ENCODE data around the gene FIBCD1. TPM values are rescaled to one million over a fixed set of nuclear protein-coding genes. Genes with fewer than 3 reads are reported as not detected.

FIBCD1 gene
- total RNA-seq, 4 donors from 2014 or later, result not detected

DNA sequence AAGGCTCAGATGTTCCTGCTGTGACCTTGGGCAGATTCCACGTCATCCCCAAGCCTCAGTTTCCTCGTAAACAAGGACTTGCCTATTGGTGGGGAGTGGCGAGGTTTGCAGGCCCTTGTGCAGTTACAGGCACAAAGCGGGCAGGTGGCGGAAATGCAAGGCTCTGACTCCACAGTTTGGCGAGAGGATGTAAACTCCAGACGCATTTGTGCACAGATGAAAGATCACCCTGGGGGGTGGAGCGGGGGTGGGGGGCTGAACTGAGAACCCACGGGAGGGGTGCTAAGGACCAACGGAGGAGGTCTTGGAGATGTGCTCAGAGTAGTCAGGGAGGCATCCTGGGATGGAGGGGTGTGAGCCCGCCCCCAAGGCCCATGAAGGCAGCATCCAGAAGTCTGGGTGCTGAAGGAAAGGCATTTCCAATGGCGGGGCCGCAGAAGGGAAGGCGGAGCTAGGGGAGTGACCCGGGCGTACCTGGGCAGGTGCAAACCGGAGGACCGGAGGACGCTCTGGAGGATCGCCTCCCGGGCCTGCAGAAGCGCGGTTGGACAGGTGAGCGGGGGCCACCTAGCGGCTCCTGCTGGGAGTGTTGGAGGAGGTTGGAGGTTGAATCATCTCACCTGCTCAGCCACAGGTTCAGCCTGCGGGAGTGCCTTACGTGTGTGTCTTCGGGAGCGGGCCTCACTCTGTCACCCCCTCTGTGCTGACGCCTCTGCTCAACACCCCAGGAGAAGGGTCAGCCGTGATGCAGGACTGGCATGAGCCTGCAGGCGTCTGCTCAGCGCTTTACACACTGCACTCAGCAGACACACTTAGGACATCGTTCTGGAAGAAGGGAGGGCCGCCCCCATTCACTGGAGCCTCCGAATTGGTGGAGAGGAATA, 1.9 kb upstream of the FIBCD1 start:
- H3K4me1 ChIP-seq, result peaks cover 30% of the 10 kb centered on the region
- H3K36me3 ChIP-seq, result no peaks in the 10 kb centered on the region
- H3K4me3 ChIP-seq, result no peak overlapping the region
- DNase-seq (ENCODE audit: low spot score in 2 of 2), result peak in 1 of 2 donors; percentile 75
- no peak overlapping the region for H3K27ac ChIP-seq
- H3K9me3 ChIP-seq, result no peaks in the 10 kb centered on the region
- WGBS, result 3% methylated on average over 13 of the region's 36 CpGs
- H3K27me3 ChIP-seq, result peaks cover 84% of the 10 kb centered on the region
- no peak for TF ChIP-seq POLR2A (IDR thresholded peaks at IDR 0.05)
- no peak for TF ChIP-seq POLR2AphosphoS5 (IDR thresholded peaks at IDR 0.05)
- TF ChIP-seq EP300 (IDR thresholded peaks at IDR 0.05), result no peak
- TF ChIP-seq, protein P1, sequence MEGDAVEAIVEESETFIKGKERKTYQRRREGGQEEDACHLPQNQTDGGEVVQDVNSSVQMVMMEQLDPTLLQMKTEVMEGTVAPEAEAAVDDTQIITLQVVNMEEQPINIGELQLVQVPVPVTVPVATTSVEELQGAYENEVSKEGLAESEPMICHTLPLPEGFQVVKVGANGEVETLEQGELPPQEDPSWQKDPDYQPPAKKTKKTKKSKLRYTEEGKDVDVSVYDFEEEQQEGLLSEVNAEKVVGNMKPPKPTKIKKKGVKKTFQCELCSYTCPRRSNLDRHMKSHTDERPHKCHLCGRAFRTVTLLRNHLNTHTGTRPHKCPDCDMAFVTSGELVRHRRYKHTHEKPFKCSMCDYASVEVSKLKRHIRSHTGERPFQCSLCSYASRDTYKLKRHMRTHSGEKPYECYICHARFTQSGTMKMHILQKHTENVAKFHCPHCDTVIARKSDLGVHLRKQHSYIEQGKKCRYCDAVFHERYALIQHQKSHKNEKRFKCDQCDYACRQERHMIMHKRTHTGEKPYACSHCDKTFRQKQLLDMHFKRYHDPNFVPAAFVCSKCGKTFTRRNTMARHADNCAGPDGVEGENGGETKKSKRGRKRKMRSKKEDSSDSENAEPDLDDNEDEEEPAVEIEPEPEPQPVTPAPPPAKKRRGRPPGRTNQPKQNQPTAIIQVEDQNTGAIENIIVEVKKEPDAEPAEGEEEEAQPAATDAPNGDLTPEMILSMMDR (IDR thresholded peaks at IDR 0.05), result peak; percentile 69 to 85

- H3K4me3 ChIP-seq, result peak overlapping the region; percentile 56
- WGBS, result 0% methylated on average over 1 of the region's 32 CpGs
- H3K9me3 ChIP-seq, result no peaks in the 10 kb centered on the region
- TF ChIP-seq, protein P1 (IDR thresholded peaks at IDR 0.05), result no peak
- TF ChIP-seq POLR2A (IDR thresholded peaks at IDR 0.05) (no peak), POLR2AphosphoS5 (IDR thresholded peaks at IDR 0.05) (no peak), EP300 (IDR thresholded peaks at IDR 0.05) (no peak)
- H3K36me3 ChIP-seq, result no peaks in the 10 kb centered on the region
- no peak overlapping the region for H3K27ac ChIP-seq
- peaks cover 90% of the 10 kb centered on the region for H3K27me3 ChIP-seq
- DNase-seq (ENCODE audit: low spot score in 2 of 2), result no peak
- peaks cover 30% of the 10 kb centered on the region for H3K4me1 ChIP-seq
Measured at GRCh38 chr9:130940027-130940549, 1.0 kb upstream of the FIBCD1 start.

DNA sequence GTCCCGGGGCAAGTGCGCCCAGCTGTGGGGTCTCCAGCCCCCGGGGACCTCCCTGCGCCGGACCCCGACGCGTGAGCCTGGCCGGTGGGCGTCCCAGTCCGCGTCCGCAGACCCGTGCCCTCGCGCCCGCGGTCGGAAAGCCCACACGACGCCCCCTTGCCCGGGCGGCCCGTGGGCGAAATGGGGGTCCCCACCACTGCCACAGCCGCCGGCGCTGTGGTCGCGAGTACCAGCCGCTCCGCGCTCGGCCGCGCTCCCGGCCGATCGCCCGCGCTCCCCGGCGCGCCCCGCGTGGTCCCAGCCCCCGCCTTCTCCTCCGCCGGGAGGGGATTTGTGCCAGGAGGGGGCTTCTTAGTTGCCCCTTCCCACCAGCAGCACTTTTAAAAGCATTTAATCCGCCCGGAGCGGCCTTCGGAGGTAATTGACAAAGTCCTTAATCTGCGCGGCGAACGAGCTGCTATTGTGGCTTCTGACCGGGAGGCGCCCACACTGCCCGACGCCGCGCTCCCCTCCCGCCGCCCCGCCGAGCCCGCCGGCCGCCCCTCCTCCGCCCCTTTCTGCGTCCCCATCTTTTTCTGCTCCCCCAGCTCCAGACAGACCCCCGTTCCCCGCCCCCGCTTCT, 469 bp upstream of the FIBCD1 start:
- TF ChIP-seq, protein P1 (IDR thresholded peaks at IDR 0.05), result no peak
- no peak for TF ChIP-seq EP300 (IDR thresholded peaks at IDR 0.05)
- Histone ChIP-seq H3K27me3 (peaks cover 94% of the 10 kb centered on the region), H3K36me3 (no peaks in the 10 kb centered on the region), H3K27ac (no peak overlapping the region), H3K4me3 (peak overlapping the region; percentile 56), H3K9me3 (no peaks in the 10 kb centered on the region), H3K4me1 (peaks cover 30% of the 10 kb centered on the region)
- no peak for DNase-seq (ENCODE audit: low spot score in 2 of 2)
- WGBS, result 2% methylated on average over 9 of the region's 75 CpGs

- Histone ChIP-seq H3K9me3 (no peaks in the 10 kb centered on the region), H3K27me3 (peaks cover 100% of the 10 kb centered on the region), H3K4me3 (peak overlapping the region; percentile 56), H3K36me3 (no peaks in the 10 kb centered on the region), H3K4me1 (peaks cover 30% of the 10 kb centered on the region), H3K27ac (no peak overlapping the region)
- WGBS, result 10% methylated on average over 7 of the region's 52 CpGs
- TF ChIP-seq, protein P1 (IDR thresholded peaks at IDR 0.05), result no peak
- TF ChIP-seq POLR2AphosphoS5 (IDR thresholded peaks at IDR 0.05) (no peak), EP300 (IDR thresholded peaks at IDR 0.05) (no peak), POLR2A (IDR thresholded peaks at IDR 0.05) (no peak)
- no peak for DNase-seq (ENCODE audit: low spot score in 2 of 2)
Measured at GRCh38 chr9:130938184-130938651, 829 bp downstream of the FIBCD1 start.

All from suprapubic skin (tissue), 4 donors.